ENCODE results near the gene PACSIN3. TPM values are rescaled to one million over a fixed set of nuclear protein-coding genes. Genes with fewer than 3 reads are reported as not detected.

The PACSIN3 gene
- total RNA-seq, 1 experiment from 2014 or later: 76.7 TPM

DNA sequence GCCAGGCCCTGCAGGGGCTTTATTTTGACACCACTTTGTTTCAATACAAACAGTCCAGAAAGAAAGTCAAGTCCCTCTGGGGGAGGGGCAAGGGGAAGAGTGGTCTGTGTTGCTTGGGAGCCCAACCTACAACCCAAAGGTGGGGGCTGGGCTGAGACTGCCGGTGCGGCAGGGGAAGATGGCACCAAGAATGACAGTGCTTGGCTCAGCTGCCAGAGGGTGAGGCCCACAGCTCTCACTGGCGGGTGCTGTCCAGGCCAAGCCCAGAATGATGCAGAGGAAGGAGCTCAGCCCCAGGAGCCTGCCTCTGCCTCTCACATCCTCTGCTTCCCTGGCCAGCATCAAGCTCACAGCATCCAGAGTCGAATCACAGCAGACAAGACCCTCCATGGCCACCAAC is 21.9 kb downstream of the PACSIN3 start:
- intact Hi-C loops (cut with micrococcal nuclease; ENCODE audit: unreplicated experiment): no loop called here
- TF ChIP-seq, protein P1, sequence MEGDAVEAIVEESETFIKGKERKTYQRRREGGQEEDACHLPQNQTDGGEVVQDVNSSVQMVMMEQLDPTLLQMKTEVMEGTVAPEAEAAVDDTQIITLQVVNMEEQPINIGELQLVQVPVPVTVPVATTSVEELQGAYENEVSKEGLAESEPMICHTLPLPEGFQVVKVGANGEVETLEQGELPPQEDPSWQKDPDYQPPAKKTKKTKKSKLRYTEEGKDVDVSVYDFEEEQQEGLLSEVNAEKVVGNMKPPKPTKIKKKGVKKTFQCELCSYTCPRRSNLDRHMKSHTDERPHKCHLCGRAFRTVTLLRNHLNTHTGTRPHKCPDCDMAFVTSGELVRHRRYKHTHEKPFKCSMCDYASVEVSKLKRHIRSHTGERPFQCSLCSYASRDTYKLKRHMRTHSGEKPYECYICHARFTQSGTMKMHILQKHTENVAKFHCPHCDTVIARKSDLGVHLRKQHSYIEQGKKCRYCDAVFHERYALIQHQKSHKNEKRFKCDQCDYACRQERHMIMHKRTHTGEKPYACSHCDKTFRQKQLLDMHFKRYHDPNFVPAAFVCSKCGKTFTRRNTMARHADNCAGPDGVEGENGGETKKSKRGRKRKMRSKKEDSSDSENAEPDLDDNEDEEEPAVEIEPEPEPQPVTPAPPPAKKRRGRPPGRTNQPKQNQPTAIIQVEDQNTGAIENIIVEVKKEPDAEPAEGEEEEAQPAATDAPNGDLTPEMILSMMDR (IDR thresholded peaks at IDR 0.05; ENCODE audit: insufficient read depth in 1 of 2, low read depth in 1 of 2, low read length in 1 of 2, severe bottlenecking in 1 of 2, unreplicated experiment in 1 of 2): no peak
- Histone ChIP-seq H3K9me3 (no peaks in the 10 kb centered on the region), H3K4me1 (no peaks in the 10 kb centered on the region), H3K36me3 (ENCODE audit: control insufficient read depth, insufficient read depth, low read length) (peaks cover 11% of the 10 kb centered on the region), H3K4me3 (ENCODE audit: low read depth, low read length) (no peak overlapping the region), H3K27me3 (replicated peaks; ENCODE audit: control insufficient read depth, insufficient read depth, low read length) (no peaks in the 10 kb centered on the region)
- Mint-ChIP-seq H3K4me3 (ENCODE audit: unreplicated experiment) (no peak overlapping the region), H3K27ac (ENCODE audit: unreplicated experiment) (no peak overlapping the region), H3K36me3 (ENCODE audit: insufficient read depth, unreplicated experiment) (peaks cover 76% of the 10 kb centered on the region), H3K4me1 (ENCODE audit: low read depth, unreplicated experiment) (no peaks in the 10 kb centered on the region), H3K27me3 (ENCODE audit: insufficient read depth, unreplicated experiment) (no peaks in the 10 kb centered on the region), H3K9me3 (ENCODE audit: unreplicated experiment) (no peaks in the 10 kb centered on the region)
- no peak for DNase-seq
- ChIA-PET POLR2A (no interaction called here), CTCF (interaction anchor here (1.4 kb wide), 1 partner anchor 17 kb away, joined by 4 read pairs; no protein-coding TSS in a partner anchor)
- no TSS peak for BruUV-seq (replicated peaks)

DNA sequence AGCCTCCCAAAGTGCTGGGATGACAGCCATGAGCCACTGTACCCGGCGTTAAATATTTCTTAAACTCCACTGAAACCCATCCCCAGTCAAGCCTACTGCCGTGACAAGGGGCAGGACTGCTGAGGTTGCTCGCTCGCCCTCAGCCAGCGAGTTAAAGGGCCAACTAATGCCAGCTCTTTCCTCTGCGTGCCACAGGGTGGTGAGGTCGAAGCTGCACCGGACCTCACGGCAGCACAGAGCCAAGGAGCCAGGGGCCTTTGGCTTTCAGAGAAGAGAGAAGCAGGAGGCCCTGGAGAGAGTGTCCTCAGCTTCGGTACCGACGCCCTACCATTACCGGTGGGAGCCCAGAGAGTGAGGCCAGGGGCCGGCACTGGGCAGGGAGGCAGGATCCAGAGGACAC is 22.3 kb downstream of the PACSIN3 start:
- Histone ChIP-seq H3K27me3 (replicated peaks; ENCODE audit: control insufficient read depth, insufficient read depth, low read length) (no peaks in the 10 kb centered on the region), H3K4me1 (no peaks in the 10 kb centered on the region), H3K9me3 (no peaks in the 10 kb centered on the region), H3K36me3 (ENCODE audit: control insufficient read depth, insufficient read depth, low read length) (peaks cover 11% of the 10 kb centered on the region), H3K4me3 (ENCODE audit: low read depth, low read length) (no peak overlapping the region)
- ChIA-PET POLR2A (no interaction called here), CTCF (interaction anchor here (1.4 kb wide), 1 partner anchor 16 kb away, joined by 4 read pairs; no protein-coding TSS in a partner anchor)
- Mint-ChIP-seq H3K27ac (ENCODE audit: unreplicated experiment) (no peak overlapping the region), H3K9me3 (ENCODE audit: unreplicated experiment) (no peaks in the 10 kb centered on the region), H3K27me3 (ENCODE audit: insufficient read depth, unreplicated experiment) (no peaks in the 10 kb centered on the region), H3K4me3 (ENCODE audit: unreplicated experiment) (no peak overlapping the region), H3K36me3 (ENCODE audit: insufficient read depth, unreplicated experiment) (peaks cover 80% of the 10 kb centered on the region), H3K4me1 (ENCODE audit: low read depth, unreplicated experiment) (no peaks in the 10 kb centered on the region)
- no peak for DNase-seq
- TF ChIP-seq, protein P1 (IDR thresholded peaks at IDR 0.05; ENCODE audit: insufficient read depth in 1 of 2, low read depth in 1 of 2, low read length in 1 of 2, severe bottlenecking in 1 of 2, unreplicated experiment in 1 of 2): no peak
- BruUV-seq (replicated peaks): no TSS peak
- intact Hi-C loops (cut with micrococcal nuclease; ENCODE audit: unreplicated experiment): no loop called here

DNA sequence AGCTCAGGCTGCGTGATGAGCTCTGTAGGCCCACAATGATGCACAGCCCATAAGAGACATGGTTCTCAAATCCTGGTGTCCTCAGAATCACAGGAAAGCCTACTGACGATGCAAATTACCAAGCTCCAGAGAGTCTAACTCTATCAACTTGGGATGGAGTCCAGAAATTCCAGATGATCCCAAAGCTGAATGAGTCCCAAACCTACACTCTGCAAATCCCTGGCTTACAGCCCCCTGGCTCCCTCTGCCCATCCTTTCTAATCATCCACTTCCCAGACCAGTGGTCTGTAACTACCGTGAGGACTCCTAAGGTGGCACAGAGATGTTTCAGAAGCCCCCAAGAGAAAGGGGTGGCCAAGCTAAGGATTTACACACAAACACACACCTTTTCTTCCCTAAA is 23.0 kb downstream of the PACSIN3 start:
- POLR2A ChIA-PET: interaction anchor here (0.5 to 0.7 kb wide), 4 partner anchors 30 to 254 kb away, joined by 3 to 8 read pairs (median 4); no protein-coding TSS in a partner anchor
- H3K36me3 Mint-ChIP-seq (ENCODE audit: insufficient read depth, unreplicated experiment): peaks cover 87% of the 10 kb centered on the region

More for the DNA sequence above, 23.0 kb downstream of the PACSIN3 start:
- CTCF ChIA-PET: interaction anchor here (0.6 to 2.0 kb wide), 7 partner anchors 10 to 270 kb away, joined by 3 to 8 read pairs (median 4); no protein-coding TSS in a partner anchor
- H3K36me3 ChIP-seq (ENCODE audit: control insufficient read depth, insufficient read depth, low read length): peaks cover 10% of the 10 kb centered on the region
- DNase-seq: no peak
- intact Hi-C loops (cut with micrococcal nuclease; ENCODE audit: unreplicated experiment): no loop called here
- H3K27me3 Mint-ChIP-seq (ENCODE audit: insufficient read depth, unreplicated experiment): no peaks in the 10 kb centered on the region
- no peak overlapping the region for H3K27ac Mint-ChIP-seq (ENCODE audit: unreplicated experiment)
- peaks cover 4% of the 10 kb centered on the region for H3K4me1 Mint-ChIP-seq (ENCODE audit: low read depth, unreplicated experiment)
- TF ChIP-seq, protein P1 (IDR thresholded peaks at IDR 0.05; ENCODE audit: insufficient read depth in 1 of 2, low read depth in 1 of 2, low read length in 1 of 2, severe bottlenecking in 1 of 2, unreplicated experiment in 1 of 2): no peak
- no peaks in the 10 kb centered on the region for H3K4me1 ChIP-seq
- no peaks in the 10 kb centered on the region for H3K9me3 Mint-ChIP-seq (ENCODE audit: unreplicated experiment)
- H3K4me3 ChIP-seq (ENCODE audit: low read depth, low read length): no peak overlapping the region
- no peak overlapping the region for H3K4me3 Mint-ChIP-seq (ENCODE audit: unreplicated experiment)
- no peaks in the 10 kb centered on the region for H3K9me3 ChIP-seq
- H3K27me3 ChIP-seq (replicated peaks; ENCODE audit: control insufficient read depth, insufficient read depth, low read length): no peaks in the 10 kb centered on the region
- no TSS peak for BruUV-seq (replicated peaks)

Data from Caco-2 (cell line).